ENCODE measurements around the gene WDR26.

DNA sequence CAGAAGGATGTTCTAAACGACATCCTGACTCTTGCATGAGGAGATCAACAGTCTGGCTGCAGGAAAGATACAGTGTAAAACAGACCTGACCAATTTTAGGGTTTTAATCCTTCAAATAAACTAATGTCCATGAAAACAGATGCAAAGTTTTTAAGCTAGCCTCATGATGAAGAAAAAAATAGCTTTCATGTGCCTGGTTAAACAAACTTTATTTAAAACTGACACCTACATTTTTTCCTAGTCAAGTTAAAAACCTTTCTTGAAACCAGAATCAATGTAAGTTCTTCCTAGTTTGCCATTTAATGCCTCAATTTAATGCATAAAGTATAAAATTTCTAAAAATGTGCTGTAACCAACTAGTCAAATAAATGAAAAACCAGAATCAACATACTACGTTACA, 2.9 kb downstream of the WDR26 start:
- TF ChIP-seq FOXM1 (IDR thresholded peaks at IDR 0.05; ENCODE audit: borderline replicate concordance) (no peak), NFRKB (IDR thresholded peaks at IDR 0.05) (no peak), HDGF (IDR thresholded peaks at IDR 0.05; ENCODE audit: borderline replicate concordance) (no peak), ARNT (IDR thresholded peaks at IDR 0.05) (no peak), FOXK2 (IDR thresholded peaks at IDR 0.05) (no peak), SP1 (IDR thresholded peaks at IDR 0.05) (no peak), TARDBP (IDR thresholded peaks at IDR 0.05) (no peak), FOXA1 (IDR thresholded peaks at IDR 0.05) (no peak), BHLHE40 (IDR thresholded peaks at IDR 0.05; ENCODE audit: borderline replicate concordance) (no peak), CTBP1 (IDR thresholded peaks at IDR 0.05; ENCODE audit: borderline replicate concordance) (no peak), ZNF384 (IDR thresholded peaks at IDR 0.05) (no peak), ELF4 (IDR thresholded peaks at IDR 0.05) (no peak), SUZ12 (IDR thresholded peaks at IDR 0.05) (no peak), PKNOX1 (IDR thresholded peaks at IDR 0.05) (no peak)

Data from HEK293T (cell line).